SK-N-SH (cell line): ENCODE measurements around the gene MICAL2. TPM values are rescaled to one million over a fixed set of nuclear protein-coding genes. Genes with fewer than 3 reads are reported as not detected.

Experiments
- CTCF ChIA-PET: fragments of 300-600, 350-600 bp; formaldehyde crosslinking; extraction: SDS; loops from one replicate; lab custom pipeline; 2021; lab: Yijun Ruan, JAX
- POLR2A ChIA-PET: fragments of 350-600 bp; sonication (Branson Sonifier 250); formaldehyde crosslinking; extraction: SDS; loops from one replicate; lab custom pipeline; 2020; ENCODE audit warnings: antibody characterized with exemption, inconsistent platforms; lab: Yijun Ruan, JAX
- DNase-seq: peaks from one replicate; pipeline ENCODE4 v3.0.0; 2012
- H2AFZ ChIP-seq: fragments of 200-600 bp; sonication (generic); 2 replicates; pipeline ENCODE4 v1.8.1; 2016; ENCODE audit warnings: antibody characterized with exemption, mild to moderate bottlenecking, low read depth
- H3F3A ChIP-seq: fragments of 200-600 bp; sonication (generic); replicated peaks from 2 replicates; pipeline ENCODE3; 2016; ENCODE audit warnings: antibody characterized with exemption, mild to moderate bottlenecking; ENCODE audit not compliant: insufficient read depth
- H3K27ac ChIP-seq, 2 experiments: fragments of 200-500 bp in 1 of 2; fragments of 200-600 bp in 1 of 2; sonication (Bioruptor generic) in 1 of 2; sonication (generic), shearing (Covaris generic) in 1 of 2; 2 replicates each; pipeline versions ENCODE4 v1.5.1 to v1.6.1; 2014 to 2016; ENCODE audit warnings: low read depth in 2 of 2, inconsistent platforms in 1 of 2, low read length in 1 of 2, mild to moderate bottlenecking in 1 of 2, mixed read lengths in 1 of 2
- H3K27me3 ChIP-seq: fragments of 200-600 bp; sonication (generic), shearing (Covaris generic); 2 replicates; pipeline ENCODE4 v1.6.1; 2016; ENCODE audit warnings: mixed run types; ENCODE audit not compliant: insufficient read depth
- H3K36me3 ChIP-seq, 2 experiments: fragments of 200-500 bp in 1 of 2; fragments of 200-600 bp in 1 of 2; sonication (Bioruptor generic) in 1 of 2; sonication (generic) in 1 of 2; replicated peaks in 1 of 2; 2 replicates each; pipeline versions ENCODE3 to v1.5.1; 2014 to 2016; ENCODE audit warnings: low read length in 1 of 2, mild to moderate bottlenecking in 1 of 2; ENCODE audit not compliant: insufficient read depth in 2 of 2, control insufficient read depth in 1 of 2
- H3K4me1 ChIP-seq, 2 experiments: fragments of 200-500 bp in 1 of 2; fragments of 200-600 bp in 1 of 2; sonication (Bioruptor generic) in 1 of 2; sonication (generic), shearing (Covaris generic) in 1 of 2; 2 replicates each; pipeline versions ENCODE4 v1.5.1 to v1.6.1; 2014 to 2016; ENCODE audit warnings: low read depth in 1 of 2, low read length in 1 of 2, mixed run types in 1 of 2; ENCODE audit not compliant: insufficient read depth in 2 of 2, control insufficient read depth in 1 of 2
- H3K4me2 ChIP-seq: fragments of 200-600 bp; sonication (generic), shearing (Covaris generic); 2 replicates; pipeline ENCODE4 v1.6.1; 2017; ENCODE audit warnings: mixed run types
- H3K4me3 ChIP-seq, 2 experiments: fragments of 200-500 bp in 1 of 2; fragments of 200-600 bp in 1 of 2; sonication (Bioruptor generic) in 1 of 2; sonication (generic), shearing (Covaris generic) in 1 of 2; 2 replicates each; pipeline versions ENCODE4 v1.5.1 to v1.8.1; 2014 to 2016; ENCODE audit warnings: low read depth in 2 of 2, inconsistent platforms in 1 of 2, low read length in 1 of 2, mild to moderate bottlenecking in 1 of 2, mixed read lengths in 1 of 2, moderate library complexity in 1 of 2
- H3K79me2 ChIP-seq: fragments of 200-600 bp; sonication (generic); 2 replicates; pipeline ENCODE4 v1.8.1; 2017; ENCODE audit warnings: mild to moderate bottlenecking; ENCODE audit not compliant: insufficient read depth
- H3K9ac ChIP-seq: fragments of 200-600 bp; sonication (generic); 2 replicates; pipeline ENCODE4 v1.6.1; 2017; ENCODE audit warnings: mixed run types
- H3K9me2 ChIP-seq: fragments of 200-600 bp; sonication (generic); 2 replicates; pipeline ENCODE4 v1.6.1; 2017; ENCODE audit warnings: mixed run types
- H3K9me3 ChIP-seq: fragments of 200-600 bp; sonication (generic); 2 replicates; pipeline ENCODE4 v1.6.1; 2017; ENCODE audit warnings: mixed run types, mild to moderate bottlenecking, moderate library complexity
- H4K20me1 ChIP-seq: fragments of 200-600 bp; sonication (generic); 2 replicates; pipeline ENCODE4 v1.6.1; 2017; ENCODE audit warnings: mild to moderate bottlenecking, mixed run types; ENCODE audit not compliant: insufficient read depth
- ELF1 ChIP-seq: IDR thresholded peaks from 2 replicates; pipeline ENCODE4 v1.4.0; 2012
- EP300 ChIP-seq, 2 experiments: IDR thresholded peaks; 2 replicates each; pipeline versions ENCODE4 v1.4.0 to v1.6.1; 2012; ENCODE audit warnings: borderline replicate concordance in 1 of 2, low read depth in 1 of 2, low read length in 1 of 2
- EZH2phosphoT487 ChIP-seq: fragments of 200-600 bp; sonication (generic); IDR thresholded peaks from 2 replicates; pipeline ENCODE4 v1.6.1; 2017; ENCODE audit warnings: low read depth, mixed run types, mild to moderate bottlenecking, antibody characterized with exemption, moderate library complexity, borderline replicate concordance
- FOXJ3 ChIP-seq: sonication (generic); formaldehyde crosslinking; IDR thresholded peaks from 2 replicates; pipeline ENCODE4 v1.5.1; 2020; ENCODE audit warnings: mild to moderate bottlenecking, missing genetic modification reagents
- GABPA ChIP-seq: IDR thresholded peaks from 2 replicates; pipeline ENCODE4 v1.4.0; 2012; ENCODE audit warnings: low read depth, mild to moderate bottlenecking
- MEF2A ChIP-seq: IDR thresholded peaks from 2 replicates; pipeline ENCODE4 v1.4.0; 2012; ENCODE audit warnings: low read depth, borderline replicate concordance
- NRF1 ChIP-seq: IDR thresholded peaks from 2 replicates; pipeline ENCODE4 v1.6.1; 2012; ENCODE audit warnings: low read depth, mild to moderate bottlenecking, low read length
- POLR2AphosphoS5 ChIP-seq: IDR thresholded peaks from 2 replicates; pipeline ENCODE4 v1.6.1; 2012; ENCODE audit warnings: low read depth, low read length
- RCOR1 ChIP-seq: fragments of 150-350 bp; IDR thresholded peaks from 2 replicates; pipeline ENCODE4 v1.6.1; 2017; ENCODE audit warnings: antibody characterized with exemption, low read length
- RXRA ChIP-seq: IDR thresholded peaks from 2 replicates; pipeline ENCODE4 v1.4.0; 2012; ENCODE audit warnings: low read depth, mild to moderate bottlenecking, borderline replicate concordance
- USF2 ChIP-seq: fragments of 150-350 bp; IDR thresholded peaks from 2 replicates; pipeline ENCODE4 v1.6.1; 2017; ENCODE audit warnings: antibody characterized with exemption, low read length, low read depth, borderline replicate concordance
- WGBS: methylation state at CpG from one replicate; pipeline ENCODE4 v1.1.6; 2017; ENCODE audit warnings: low lambda C conversion rate; 5-methylcytosine and 5-hydroxymethylcytosine counted together
- polyA plus RNA-seq, 3 experiments: library from polyadenylated mRNA; depleted of rRNA; stranded (reverse); fragments of >200 nt; gene quantifications; 2 replicates each; pipeline ENCODE4 v1.2.3, GENCODE V29; 2012
- TF ChIP-seq, protein P1 (sequence below): fragments of 200-600 bp; sonication (generic); IDR thresholded peaks from 2 replicates; pipeline ENCODE4 v1.6.1; 2017; ENCODE audit warnings: antibody characterized with exemption, mild to moderate bottlenecking, moderate library complexity
- TF ChIP-seq, protein P2 (sequence below): IDR thresholded peaks from 2 replicates; pipeline ENCODE4 v1.4.0; 2012; ENCODE audit warnings: low read depth

Gene MICAL2
- polyA plus RNA-seq, 1 of the 3 experiments (the other 2 are of a cell fraction) = 54.6 TPM

DNA sequence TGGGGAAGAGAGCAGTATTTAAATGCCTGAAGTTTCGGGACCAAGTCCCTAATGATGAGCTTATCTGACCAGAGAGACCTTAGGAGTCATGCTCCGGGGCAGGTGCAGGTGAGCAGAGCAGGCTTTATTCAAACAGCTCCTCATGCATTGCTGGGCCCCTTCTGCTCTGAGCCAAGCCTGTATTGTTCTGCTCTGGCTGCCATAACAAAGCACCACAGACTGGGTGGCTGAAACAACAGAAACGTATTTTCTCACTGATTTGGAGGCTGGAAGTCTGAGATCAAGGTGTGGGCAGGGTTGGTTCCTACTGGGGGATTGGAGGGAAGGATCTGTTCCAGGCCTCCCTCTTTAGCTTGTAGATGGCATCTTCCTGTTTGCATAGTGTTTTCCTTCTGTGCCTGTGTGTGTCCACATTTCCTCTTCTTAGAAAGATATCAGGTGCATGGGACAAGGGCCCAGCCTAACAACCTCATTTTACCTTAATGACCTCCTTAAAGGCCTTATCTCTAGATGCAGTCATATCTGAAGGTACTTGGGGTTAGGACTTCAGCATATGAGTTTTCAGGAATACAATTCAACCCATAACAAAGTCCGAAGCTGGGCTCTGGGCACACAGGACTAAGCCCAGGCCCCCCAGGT lies 169.9 kb downstream of the MICAL2 start:
- CTCF ChIA-PET = interaction anchor here (1.3 to 19.2 kb wide), 16 partner anchors 10 to 492 kb away, joined by 3 to 488 read pairs (median 12); no protein-coding TSS in a partner anchor
- Histone ChIP-seq H3K27ac (peak overlapping the region in 1 of 2 experiments; percentile 100; a peak in 1 of 4 replicates), H3K36me3 (no peaks in the 10 kb centered on the region), H3F3A (peaks cover 42% of the 10 kb centered on the region), H3K9ac (peak overlapping the region; percentile 56; the same call in 1 of the 2 replicates), H3K4me2 (peak overlapping the region; percentile 3; the same call in 1 of the 2 replicates), H3K9me2 (no peaks in the 10 kb centered on the region), H4K20me1 (no peaks in the 10 kb centered on the region), H3K27me3 (no peaks in the 10 kb centered on the region), H3K9me3 (no peaks in the 10 kb centered on the region), H3K4me3 (no peak overlapping the region), H3K4me1 (peaks cover 7 to 22% of the 10 kb centered on the region in 2 experiments; a peak in 3 of 4 replicates), H2AFZ (no peak overlapping the region), H3K79me2 (peaks cover 36% of the 10 kb centered on the region)
- no peak for TF ChIP-seq NRF1
- no peak for TF ChIP-seq EZH2phosphoT487
- no peak for TF ChIP-seq USF2
- TF ChIP-seq, protein P1, sequence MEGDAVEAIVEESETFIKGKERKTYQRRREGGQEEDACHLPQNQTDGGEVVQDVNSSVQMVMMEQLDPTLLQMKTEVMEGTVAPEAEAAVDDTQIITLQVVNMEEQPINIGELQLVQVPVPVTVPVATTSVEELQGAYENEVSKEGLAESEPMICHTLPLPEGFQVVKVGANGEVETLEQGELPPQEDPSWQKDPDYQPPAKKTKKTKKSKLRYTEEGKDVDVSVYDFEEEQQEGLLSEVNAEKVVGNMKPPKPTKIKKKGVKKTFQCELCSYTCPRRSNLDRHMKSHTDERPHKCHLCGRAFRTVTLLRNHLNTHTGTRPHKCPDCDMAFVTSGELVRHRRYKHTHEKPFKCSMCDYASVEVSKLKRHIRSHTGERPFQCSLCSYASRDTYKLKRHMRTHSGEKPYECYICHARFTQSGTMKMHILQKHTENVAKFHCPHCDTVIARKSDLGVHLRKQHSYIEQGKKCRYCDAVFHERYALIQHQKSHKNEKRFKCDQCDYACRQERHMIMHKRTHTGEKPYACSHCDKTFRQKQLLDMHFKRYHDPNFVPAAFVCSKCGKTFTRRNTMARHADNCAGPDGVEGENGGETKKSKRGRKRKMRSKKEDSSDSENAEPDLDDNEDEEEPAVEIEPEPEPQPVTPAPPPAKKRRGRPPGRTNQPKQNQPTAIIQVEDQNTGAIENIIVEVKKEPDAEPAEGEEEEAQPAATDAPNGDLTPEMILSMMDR = no peak
- TF ChIP-seq RXRA = no peak
- no peak for TF ChIP-seq FOXJ3 (CRISPR knock-in tag)
- TF ChIP-seq GABPA = no peak
- TF ChIP-seq MEF2A = no peak
- no peak for TF ChIP-seq ELF1
- TF ChIP-seq, protein P2, sequence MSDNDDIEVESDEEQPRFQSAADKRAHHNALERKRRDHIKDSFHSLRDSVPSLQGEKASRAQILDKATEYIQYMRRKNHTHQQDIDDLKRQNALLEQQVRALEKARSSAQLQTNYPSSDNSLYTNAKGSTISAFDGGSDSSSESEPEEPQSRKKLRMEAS = no peak
- no peak for TF ChIP-seq RCOR1
- TF ChIP-seq EP300 (IDR thresholded peaks at IDR 0.05; ENCODE audit: borderline replicate concordance in 1 of 2, low read depth in 1 of 2, low read length in 1 of 2) = no peak
- TF ChIP-seq POLR2AphosphoS5 = no peak
- DNase-seq = no peak
- POLR2A ChIA-PET = no interaction called here
- WGBS = 98% methylated on average over 4 of the region's 4 CpGs
